GM19397 (cell line): Measurements from ENCODE around the gene ZNF205.
"Not testable (repeated sequence)": the region's sequence is repeated elsewhere in the genome, so short reads cannot be mapped to it uniquely, and the experiment has no call there.

Experiments
- ATAC-seq: cut with Tn5 transposase; IDR thresholded peaks from one replicate; pipeline ENCODE4 v1.9.1; 2021; ENCODE audit warnings: mild to moderate bottlenecking, moderate library complexity; ENCODE audit not compliant: unreplicated experiment

ZNF205 gene

DNA sequence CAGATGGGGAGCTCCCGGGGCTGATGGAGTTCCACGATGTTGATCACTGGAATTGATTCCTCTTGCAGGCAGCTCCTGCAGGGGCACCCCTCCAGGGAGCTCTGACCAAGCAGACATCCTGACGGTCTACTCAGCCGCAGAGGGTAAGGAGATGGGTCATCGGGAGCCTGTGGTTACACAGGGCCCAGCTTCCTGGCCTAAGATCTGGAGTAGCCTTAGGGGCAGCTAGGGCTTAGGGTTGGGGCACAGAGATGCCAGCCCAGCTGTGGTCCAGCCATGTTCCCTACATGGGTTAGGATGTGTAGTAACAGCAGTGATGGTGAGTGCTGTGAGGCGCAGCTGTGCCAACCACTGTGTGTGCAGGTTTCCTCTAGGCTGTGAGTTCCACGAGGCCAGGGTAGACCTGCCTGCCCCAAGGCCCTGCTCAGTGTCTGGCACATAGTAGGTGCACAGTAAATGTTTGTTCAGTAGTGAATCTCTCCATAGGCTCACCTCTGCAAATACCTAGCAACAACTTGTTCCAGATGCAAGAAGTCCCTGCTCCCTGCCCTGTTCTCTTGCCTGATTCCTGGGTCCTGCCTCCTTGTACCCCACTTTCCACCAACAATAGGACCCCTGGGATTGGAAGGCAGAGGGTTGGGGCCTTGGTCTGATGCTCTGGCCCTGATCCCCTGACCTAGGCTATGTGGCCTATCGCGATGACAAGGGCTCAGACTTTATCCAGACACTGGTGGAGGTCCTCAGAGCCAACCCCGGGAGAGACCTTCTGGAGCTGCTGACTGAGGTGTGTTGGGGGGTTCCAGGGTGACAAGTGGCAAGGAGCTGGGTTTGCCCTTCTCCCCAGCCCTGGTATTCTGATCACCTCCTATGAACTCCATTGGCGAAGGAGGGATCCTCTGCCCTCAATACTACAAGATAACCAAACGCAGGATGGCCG is 36.1 kb downstream of the ZNF205 start:
- no peak for ATAC-seq

DNA sequence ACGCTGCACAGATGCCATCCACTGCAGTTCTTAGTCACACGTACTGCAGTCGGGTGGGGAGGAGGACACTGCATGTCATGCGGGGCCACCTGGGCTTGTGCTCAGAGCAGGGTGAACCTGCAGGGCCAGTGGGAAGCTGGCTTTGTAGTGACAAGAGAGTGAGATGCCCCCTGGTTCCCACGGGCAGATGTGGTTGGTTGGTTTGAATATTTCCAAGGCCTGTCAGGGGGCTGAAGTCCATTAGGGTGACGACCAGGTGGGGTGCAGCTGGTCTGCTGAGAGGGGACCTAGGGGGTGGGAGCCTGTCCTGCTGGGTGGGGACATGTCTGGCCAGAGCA is 36.8 kb downstream of the ZNF205 start:
- no peak for ATAC-seq

DNA sequence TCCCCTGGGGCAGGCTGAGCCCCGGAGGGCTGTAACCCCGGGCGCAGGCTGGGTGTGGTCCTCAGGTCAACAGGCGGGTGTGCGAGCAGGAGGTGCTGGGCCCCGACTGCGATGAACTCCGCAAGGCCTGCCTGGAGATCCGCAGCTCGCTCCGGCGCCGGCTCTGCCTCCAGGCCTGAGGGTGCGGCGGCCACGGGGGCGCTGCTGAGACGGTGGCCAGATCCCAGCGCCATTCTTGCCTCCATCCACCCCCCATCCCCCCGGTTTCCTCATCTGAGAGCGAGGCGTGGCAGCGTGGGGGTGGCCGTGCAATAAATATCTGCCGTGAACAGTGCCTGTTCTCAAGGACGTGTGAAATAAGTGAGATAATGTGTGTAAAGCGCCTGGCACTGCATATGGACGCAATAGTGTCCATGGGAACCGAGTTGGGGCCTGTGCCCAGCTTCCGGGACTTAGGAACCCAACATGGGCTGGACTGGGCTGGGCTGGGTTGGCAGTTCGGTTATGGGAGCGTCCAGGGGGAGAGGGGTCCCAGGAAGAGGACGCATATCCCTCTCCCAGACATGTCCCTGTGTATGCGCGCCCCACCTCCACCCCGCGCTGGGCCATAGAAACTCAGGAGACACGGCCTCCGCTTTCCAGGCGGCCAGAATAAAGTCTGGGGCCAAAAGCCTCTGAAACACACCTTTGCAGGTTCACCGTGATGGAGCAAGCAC is 37.4 kb downstream of the ZNF205 start:
- no peak for ATAC-seq

DNA sequence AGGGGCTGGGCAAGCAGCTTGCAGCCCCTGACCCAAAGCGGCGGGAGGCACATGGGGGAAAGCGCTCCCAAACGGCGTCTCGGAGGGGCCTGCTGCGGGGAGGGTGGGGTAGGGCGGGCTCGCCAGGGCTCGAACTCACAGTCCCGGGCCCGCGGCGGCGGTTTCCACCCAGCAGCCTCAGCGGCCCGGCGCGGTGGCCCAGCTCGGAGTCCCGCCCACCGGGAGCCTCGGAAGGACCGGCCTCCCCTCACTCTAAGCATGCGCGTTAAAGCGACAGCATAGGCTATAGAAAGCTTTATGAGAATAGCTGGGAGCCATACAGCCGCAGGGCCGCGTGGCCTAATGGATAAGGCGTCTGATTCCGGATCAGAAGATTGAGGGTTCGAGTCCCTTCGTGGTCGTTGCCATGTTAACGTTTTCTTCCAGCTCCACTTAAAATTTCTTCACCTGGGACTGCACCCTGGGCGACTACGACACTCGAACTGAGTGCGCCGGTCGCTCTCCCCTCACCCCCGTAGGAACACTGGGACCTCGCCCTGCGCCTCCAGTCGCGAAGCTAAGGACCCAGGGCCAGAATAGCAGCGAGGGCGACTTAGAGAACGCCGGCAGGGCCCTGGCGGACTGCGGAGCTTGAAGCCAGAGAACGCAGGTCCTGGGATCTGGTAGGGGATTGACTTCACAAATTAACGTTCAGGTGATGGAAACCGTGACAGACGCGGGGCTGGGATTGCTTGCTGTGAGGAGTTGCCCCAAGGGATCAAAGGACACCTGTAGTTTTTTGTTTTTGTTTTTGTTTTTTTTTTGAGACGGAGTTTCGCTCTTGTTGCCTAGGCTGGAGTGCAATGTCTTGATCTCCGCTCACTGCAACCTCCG is 38.2 kb downstream of the ZNF205 start:
- peak; percentile 80 for ATAC-seq

DNA sequence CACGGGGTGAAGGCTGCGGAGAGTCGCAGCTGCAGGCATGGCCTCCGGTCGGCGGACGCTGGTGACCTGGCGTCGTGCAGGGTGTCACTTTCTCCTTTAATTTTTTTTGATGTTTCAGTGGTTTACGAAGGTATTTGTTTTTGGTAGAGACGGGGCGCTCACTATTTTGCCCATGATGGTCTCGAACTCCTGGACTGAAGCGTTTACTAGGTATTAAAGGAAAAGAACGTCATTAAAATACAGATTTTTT is 39.6 kb downstream of the ZNF205 start:
- ATAC-seq: no peak

DNA sequence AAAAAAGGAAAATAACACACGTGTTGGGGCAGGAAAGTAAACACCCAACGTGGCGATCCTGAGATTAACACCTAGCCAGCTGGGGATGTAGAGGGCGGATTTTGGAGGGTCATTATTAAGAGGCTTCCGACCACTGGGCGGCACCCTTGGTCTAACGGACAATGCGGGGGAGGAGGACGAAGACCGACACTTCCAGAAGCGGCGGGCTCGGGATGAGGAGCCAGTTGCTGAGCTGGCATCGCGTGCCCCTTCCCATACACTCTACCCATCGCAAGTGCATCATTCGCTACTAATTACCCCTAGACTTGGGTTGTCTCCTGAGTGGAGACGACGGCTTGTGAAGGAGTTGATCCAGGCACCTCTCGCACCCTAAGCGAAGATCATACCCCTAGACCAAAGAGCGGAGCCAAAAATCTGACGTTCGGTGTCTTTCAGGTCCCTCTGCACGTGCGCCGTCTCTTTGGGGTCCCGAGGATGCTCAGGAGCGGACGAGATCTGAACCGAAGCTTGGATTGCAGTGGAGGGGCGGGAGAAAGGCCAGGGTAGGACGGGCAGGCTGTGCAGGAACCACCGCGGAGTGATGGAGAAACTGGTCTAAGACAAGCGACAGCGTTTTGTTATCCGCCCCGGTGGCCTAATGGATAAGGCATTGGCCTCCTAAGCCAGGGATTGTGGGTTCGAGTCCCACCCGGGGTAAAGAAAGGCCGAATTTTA is 40.0 kb downstream of the ZNF205 start:
- ATAC-seq: no peak

DNA sequence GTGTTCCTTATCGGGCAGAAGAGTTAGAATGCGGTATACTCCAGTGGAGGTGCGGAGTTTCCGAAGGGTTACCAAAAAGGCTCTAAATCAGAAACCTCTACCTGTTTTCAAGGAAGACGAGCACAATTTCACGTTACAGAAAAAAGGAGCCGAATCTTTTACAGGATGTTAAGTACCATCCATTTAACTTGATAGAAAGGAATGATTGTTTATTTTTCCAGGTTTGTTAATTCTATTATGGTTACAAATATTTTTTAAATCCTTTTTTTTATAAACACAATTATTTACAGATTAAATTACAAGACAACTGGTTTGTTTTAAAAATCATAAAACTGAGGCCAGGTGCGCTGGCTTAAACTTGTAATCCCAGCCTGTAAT is 40.6 kb downstream of the ZNF205 start:
- ATAC-seq: no peak

DNA sequence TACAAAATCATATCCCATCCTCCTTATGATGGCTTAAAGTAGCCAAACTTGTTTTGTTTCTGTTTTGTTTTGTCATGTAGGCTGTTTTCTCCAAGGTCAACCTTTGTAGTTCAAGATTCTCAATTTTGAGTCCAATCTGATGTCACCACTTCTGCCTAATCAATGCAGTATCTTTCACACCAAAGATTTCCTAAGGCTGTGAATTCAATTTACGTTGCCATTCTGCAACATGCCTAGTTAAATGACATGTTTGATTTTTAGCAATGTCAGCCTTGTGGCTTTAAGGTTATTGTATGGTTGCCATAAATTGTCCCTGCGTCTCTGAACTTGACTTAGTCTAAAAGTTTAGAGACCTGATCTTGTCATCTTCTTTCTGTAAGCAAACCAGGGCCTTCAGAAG is 42.8 kb downstream of the ZNF205 start:
- no peak for ATAC-seq

DNA sequence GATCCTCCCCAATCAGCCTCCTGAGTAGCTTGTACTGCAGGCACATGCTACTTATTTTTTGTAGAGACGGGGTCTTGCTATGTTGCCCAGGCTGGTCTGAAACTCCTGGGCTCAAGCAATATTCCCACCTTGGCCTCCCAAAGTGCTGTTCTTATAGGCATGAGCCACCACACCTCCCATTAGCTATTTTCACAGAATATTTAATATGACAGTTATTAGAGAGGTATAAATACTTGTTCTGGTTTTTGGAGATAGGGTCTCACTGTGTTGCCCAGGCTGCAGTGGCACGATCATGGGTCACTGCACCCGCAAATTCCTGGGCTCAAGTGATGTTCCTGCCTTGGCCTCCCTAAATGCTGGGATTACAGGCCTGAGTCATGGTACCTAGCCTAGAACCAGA is 43.6 kb downstream of the ZNF205 start:
- no peak for ATAC-seq

DNA sequence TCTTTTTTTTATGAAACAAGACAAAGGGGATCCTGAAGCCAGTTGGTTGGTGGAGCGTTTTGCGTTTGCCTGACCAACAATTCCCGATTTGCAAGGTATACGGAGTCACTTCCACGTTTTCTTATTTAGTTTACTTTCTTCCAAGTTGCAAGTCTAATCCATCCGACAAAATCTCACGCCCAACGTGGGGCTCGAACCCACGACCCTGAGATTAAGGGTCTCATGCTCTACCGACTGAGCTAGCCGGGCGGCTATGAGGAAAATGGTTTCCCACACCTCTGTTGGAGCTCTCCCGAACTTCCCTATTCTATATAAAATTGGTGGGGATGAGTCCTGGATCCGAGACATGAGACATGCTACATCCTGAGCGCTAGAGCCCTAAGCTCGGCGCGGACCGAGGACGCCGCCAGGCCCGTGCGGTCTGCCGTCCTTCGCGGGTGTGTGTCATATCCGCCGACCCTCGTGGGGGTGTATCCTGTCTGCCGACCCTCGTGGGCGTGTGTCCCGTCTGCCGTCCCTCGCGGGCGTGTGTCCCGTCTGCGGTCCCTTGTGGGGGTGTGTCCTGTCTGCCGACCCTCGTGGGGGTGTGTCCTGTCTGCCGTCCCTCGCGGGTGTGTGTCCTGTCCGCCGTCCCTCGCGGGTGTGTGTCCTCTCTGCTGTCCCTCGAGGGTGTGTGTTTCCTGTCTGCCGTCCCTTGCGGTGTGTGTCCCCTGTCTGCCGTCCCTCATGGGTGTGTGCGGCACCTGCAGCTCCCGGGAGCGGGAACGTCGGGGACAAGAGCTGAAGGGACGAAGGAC is 45.0 kb downstream of the ZNF205 start:
- ATAC-seq: no peak

DNA sequence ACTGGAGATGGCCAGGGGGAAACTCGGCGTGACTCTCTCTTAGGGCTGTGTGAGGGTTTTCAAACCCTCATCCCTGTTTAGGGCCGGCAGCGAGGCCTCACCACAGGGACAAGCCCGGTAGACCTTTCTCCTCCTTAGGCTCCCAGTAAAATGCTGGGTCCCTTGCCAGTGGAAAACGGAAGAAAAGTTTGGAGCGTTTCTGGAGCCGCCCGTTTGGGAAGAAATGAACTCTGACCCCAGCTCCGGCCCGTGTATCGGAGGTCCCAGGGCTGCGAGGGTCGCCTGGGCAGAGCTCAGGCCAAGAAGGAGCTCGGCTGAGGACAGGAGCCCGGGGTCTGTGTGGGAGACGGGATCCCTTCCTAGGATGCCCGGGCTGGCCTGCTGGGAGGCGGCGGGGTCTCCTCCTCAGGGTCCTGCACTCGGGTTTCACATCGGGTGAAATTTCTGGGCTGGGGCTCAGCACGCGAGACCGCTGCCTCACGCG is 45.7 kb downstream of the ZNF205 start:
- ATAC-seq: no peak

DNA sequence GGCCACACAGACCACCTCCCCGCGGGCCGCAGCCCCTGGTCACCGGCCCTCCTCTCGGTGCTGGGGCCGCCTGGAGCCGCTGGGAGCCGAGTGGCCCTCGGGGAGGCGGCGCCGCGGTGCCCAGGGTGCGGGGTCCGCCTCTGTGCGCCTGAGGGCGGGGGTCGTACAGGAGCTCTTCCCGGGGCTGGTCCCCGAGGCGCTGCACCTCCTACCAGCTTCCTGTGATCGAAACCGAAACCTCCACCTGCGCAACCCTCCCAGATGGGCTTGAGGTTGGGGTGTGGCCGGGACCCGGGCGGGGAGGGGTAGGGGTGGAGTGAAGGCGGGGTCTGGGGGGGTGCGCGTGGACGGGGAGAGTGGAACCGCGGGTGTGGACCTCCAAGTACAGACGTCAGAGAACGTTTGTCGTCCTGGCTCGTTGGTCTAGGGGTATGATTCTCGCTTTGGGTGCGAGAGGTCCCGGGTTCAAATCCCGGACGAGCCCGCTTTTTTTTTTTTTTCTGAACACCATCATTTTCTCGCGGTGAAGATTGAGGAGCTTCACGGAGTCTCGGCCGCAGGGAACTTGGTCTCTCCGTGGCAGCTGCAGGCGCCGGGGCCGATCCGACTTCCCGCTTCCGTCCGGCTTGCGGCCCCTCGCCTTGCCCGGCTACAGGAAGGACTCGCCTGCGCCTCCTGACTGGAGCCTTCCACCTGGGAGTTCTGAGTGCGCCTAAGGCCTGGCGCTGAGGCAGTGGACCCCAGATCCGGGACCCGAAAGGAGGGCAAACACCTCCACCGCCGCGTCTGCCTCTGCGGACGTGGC is 46.3 kb downstream of the ZNF205 start:
- no peak for ATAC-seq

DNA sequence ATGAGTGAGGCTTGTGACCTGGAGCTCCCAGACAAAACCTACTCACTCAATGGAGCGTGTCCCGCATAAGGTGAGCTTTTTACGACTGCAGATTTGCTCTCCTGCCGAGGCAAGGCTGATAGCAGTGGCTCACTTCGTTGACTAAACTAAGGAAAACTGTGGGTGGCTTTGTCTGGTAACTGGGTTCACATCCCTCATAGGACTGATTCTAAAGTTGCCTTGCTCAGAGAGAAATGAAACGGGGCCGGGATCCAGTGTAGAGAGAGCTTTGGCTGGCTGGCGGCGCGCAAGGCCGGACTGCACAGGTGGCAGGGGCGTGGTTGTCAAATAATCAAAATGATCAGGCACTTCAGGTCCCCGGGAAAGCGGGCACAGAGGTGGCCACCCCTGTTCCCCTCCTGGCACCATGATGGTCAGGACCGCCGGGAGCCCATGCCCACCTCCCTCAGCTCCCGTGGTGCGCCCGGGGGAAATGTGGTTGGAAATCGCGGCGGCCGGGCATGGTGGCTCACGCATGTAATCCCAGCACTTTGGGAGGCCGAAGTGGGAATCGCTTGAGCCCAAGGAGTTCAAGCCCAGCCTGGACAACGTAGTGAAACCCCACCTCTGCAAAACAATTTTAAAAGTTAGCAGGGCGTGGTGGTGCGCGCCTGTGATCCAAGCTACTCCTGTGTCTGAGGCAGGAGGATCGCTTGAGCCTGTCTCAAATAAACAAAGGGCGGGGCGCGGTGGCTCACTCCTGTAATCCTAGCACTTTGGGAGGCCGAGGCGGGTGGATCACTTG is 49.0 kb downstream of the ZNF205 start:
- ATAC-seq: no peak

DNA sequence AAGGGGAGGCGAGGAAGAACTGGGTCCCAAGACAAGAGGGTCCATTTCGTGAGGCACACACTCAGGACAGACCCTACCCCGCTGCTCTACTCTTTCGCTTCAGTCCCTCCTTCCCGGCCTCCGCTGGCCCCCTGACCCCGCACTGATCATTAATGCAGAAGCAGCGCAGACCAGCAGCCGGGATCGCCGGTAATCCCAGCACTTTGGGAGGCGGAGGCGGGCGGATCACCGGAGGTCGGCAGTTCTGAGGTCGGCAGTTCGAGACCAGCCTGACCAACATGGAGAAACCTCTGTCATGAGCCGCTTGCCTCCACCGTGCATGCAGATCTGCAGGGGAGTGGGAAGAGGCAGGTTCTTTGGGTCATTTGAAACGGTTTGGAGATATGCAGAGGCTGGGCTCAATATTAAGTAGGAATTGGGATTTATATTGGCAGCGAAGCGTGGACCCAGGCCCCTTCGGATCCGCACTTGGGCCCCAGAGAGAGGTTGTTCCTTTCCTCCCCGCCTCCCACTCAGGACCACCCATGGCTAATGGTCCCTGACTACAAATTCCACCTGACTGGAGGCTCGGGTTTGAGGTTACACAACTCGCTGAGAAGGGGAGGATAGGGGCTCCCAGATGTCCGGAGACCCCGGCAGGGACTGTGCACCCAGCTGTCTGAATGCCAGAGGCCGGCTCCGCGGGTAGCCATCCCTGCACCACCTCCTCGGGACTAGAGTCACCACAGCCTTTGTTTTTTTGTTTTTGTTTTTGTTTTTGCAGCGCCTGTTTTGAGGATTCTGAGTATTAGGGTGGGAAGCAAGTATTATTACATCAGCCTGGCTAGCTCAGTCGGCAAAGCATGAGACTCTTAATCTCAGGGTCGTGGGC is 52.0 kb downstream of the ZNF205 start:
- ATAC-seq: no peak

DNA sequence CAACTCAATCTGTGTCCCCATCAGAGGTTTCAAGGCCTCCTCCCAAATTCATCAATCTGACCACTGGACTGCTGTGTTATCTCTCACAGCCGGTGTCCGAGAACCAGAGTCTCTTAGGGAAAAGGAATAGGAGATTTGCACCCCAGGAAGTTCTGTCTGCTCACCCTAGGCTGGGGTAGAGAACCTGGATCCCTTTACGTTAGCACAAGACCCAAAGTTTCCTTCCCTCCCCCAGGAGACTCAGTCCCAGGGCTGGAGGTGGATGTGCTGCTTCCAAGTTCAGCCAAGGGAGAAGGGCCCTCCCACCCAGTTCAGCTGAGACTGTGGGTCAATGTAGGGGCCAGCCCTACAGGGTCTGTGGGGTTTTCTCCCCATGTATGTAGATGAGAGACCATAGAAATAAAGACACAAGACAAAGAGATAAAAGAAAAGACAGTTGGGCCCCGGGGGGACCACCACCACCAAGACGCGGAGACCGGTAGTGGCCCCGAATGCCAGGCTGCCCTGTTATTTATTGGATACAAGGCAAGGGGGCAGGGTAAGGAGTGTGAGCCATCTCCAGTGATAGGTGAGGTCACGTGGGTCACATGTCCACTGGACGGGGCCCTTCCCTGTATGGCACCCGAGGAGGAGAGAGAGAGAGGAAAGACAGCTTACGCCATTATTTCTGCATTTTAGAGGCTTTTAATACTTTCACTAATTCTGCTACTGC is 52.9 kb downstream of the ZNF205 start:
- no peak for ATAC-seq

DNA sequence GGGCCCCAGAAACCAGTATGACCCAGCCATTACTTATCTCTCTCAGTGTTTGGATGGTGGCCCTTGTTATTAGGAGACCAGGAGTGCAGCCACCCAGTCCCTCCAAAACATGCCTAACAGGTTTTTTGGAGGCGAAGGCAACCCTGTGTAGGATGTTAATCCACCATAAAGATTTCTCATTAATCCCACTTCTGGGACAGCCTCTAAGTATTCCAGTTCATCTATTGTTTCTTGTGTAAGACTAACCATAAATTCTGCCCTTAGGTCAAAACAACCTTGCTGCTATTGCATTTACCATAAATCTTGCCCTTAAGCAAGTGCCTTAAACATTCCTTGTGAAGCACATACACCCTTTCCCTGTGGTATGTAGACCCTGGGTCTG is 54.1 kb downstream of the ZNF205 start:
- ATAC-seq: no peak

DNA sequence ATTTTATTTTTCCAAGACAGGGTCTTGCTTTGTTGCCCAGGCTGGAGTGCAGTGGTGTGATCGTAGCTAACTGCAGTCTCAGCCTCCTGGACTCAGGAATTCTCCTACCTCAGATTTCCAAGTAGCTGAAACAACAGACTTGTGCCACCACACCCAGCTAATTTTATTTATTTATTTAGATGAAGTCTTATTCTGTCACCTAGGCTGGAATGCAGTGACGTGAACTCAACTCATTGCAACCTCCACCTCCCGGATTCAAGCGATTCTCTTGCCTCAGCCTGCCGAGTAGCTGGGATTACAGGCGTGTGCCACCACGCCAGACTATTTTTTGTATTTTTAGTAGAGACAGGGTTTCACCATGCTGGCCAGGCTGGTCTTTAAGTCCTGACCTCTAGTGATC is 56.3 kb downstream of the ZNF205 start:
- not testable (repeated sequence) for ATAC-seq
